Esophagus squamous epithelium (tissue), 5 donors: Measurements from ENCODE around the gene PLCD4. TPM values are rescaled to one million over a fixed set of nuclear protein-coding genes. Genes with fewer than 3 reads are reported as not detected.
A peak's percentile ranks its signal among the peaks of the same experiment; 100 is the strongest.

Experiments
- DNase-seq: peaks from one replicate; lab custom pipeline; 2025; lab: John Stamatoyannopoulos, UW
- H3K27ac ChIP-seq, 4 donors: fragments of 200-600 bp; sonication (generic); one replicate each; pipeline ENCODE4 v1.5.1; 2016 to 2019; ENCODE audit warnings: mild to moderate bottlenecking in 1 of 4
- H3K27me3 ChIP-seq, 4 donors: fragments of 200-600 bp; sonication (generic); 1 replicate in 3 of 4; 2 replicates in 1 of 4; pipeline versions ENCODE4 v1.5.1 to v1.6.0; 2017 to 2021; ENCODE audit warnings: antibody characterized with exemption in 1 of 4
- H3K36me3 ChIP-seq, 3 donors: fragments of 200-600 bp; sonication (generic); one replicate each; pipeline ENCODE4 v1.5.1; 2016 to 2019
- H3K4me1 ChIP-seq, 3 donors: fragments of 200-600 bp; sonication (generic); one replicate each; pipeline ENCODE4 v1.5.1; 2017 to 2019
- H3K4me3 ChIP-seq, 4 donors: fragments of 200-600 bp; sonication (generic); 1 replicate in 3 of 4; 2 replicates in 1 of 4; pipeline ENCODE4 v1.5.1; 2016 to 2019; ENCODE audit warnings: mild to moderate bottlenecking in 2 of 4, moderate library complexity in 1 of 4
- H3K9me3 ChIP-seq, 3 donors: fragments of 200-600 bp; sonication (generic); one replicate each; pipeline ENCODE4 v1.5.1; 2016 to 2019
- POLR2A ChIP-seq, 4 donors: fragments of 450-650 bp; IDR thresholded peaks; one replicate each; pipeline ENCODE4 v1.6.1; 2017; ENCODE audit warnings: antibody characterized with exemption in 4 of 4, mild to moderate bottlenecking in 4 of 4, moderate library complexity in 3 of 4
- WGBS, 2 donors: methylation state at CpG; one replicate each; pipeline ENCODE4 v1.1.5; 2018; 5-methylcytosine and 5-hydroxymethylcytosine counted together
- intact Hi-C: fragments of 100-400 bp; cut with DNase I; formaldehyde crosslinking; loops from one replicate; pipeline ENCODE4 v1.15.0; 2022
- small RNA-seq, 4 donors: library from RNA; depleted of rRNA; stranded (forward); fragments of <200 nt; gene quantifications; one replicate each; pipeline ENCODE3, GENCODE V24; 2016
- total RNA-seq, 4 donors: library from RNA; depleted of rRNA; stranded (reverse); fragments of >200 nt; gene quantifications; one replicate each; pipeline ENCODE4 v1.1.0, GENCODE V29; 2016
- TF ChIP-seq, protein P1 (sequence below), 6 experiments: fragments of 450-650 bp in 4 of 6; fragments of 200-600 bp in 2 of 6; sonication (generic) in 2 of 6; IDR thresholded peaks; one replicate each; pipeline ENCODE4 v1.5.1; 2016 to 2019; ENCODE audit warnings: antibody characterized with exemption in 6 of 6, mild to moderate bottlenecking in 4 of 6, moderate library complexity in 4 of 6
- donor health status: DM: yes; HTN: yes; CAD: no.

Gene PLCD4
- total RNA-seq, 4 donors from 2014 or later: 2.7 to 7.1 (median 4.0) TPM

DNA sequence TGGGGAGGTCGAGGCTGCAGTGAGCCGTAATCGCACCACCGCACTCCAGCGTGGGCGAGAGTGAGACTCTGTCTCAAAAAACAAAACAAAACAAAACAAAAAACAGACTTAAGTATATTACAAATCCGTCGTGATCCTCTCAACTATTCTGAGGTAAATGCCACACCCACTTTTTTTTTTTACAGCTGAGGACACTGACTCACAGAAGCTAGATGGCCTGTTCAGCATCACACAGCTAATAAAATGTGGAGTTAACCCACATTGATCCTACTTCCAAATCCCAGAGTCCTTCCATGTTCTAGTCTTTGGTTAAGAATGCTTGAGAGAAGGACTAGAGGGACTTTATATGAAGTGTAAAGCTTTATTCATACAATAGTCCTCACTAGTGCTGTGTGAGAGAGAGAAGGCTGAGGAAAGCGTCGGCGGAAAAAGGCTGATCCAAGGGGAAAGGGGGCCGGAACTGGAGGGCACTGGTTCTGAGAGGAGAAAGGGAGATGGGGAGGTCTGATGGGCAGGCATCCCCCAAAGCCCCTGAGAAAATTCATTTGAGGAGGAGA, 63.5 kb downstream of the PLCD4 start:
- peak overlapping the region; percentile 56 to 92 (median 84) for H3K4me3 ChIP-seq
- peaks cover 10 to 43% (median 13%) of the 10 kb centered on the region in 3 donors for H3K36me3 ChIP-seq
- no peaks in the 10 kb centered on the region for H3K27me3 ChIP-seq
- H3K4me1 ChIP-seq: peaks cover 5 to 33% (median 15%) of the 10 kb centered on the region in 3 donors
- TF ChIP-seq POLR2A (IDR thresholded peaks at IDR 0.05): no peak
- TF ChIP-seq, protein P1, sequence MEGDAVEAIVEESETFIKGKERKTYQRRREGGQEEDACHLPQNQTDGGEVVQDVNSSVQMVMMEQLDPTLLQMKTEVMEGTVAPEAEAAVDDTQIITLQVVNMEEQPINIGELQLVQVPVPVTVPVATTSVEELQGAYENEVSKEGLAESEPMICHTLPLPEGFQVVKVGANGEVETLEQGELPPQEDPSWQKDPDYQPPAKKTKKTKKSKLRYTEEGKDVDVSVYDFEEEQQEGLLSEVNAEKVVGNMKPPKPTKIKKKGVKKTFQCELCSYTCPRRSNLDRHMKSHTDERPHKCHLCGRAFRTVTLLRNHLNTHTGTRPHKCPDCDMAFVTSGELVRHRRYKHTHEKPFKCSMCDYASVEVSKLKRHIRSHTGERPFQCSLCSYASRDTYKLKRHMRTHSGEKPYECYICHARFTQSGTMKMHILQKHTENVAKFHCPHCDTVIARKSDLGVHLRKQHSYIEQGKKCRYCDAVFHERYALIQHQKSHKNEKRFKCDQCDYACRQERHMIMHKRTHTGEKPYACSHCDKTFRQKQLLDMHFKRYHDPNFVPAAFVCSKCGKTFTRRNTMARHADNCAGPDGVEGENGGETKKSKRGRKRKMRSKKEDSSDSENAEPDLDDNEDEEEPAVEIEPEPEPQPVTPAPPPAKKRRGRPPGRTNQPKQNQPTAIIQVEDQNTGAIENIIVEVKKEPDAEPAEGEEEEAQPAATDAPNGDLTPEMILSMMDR (IDR thresholded peaks at IDR 0.05): no peak
- no peaks in the 10 kb centered on the region for H3K9me3 ChIP-seq
- intact Hi-C loops: no loop called here
- DNase-seq: no peak
- H3K27ac ChIP-seq: peak overlapping the region; percentile 73 to 86 (median 84)
- 29 to 32% methylated on average over 12 of the region's 12 CpGs for WGBS, 2 donors

DNA sequence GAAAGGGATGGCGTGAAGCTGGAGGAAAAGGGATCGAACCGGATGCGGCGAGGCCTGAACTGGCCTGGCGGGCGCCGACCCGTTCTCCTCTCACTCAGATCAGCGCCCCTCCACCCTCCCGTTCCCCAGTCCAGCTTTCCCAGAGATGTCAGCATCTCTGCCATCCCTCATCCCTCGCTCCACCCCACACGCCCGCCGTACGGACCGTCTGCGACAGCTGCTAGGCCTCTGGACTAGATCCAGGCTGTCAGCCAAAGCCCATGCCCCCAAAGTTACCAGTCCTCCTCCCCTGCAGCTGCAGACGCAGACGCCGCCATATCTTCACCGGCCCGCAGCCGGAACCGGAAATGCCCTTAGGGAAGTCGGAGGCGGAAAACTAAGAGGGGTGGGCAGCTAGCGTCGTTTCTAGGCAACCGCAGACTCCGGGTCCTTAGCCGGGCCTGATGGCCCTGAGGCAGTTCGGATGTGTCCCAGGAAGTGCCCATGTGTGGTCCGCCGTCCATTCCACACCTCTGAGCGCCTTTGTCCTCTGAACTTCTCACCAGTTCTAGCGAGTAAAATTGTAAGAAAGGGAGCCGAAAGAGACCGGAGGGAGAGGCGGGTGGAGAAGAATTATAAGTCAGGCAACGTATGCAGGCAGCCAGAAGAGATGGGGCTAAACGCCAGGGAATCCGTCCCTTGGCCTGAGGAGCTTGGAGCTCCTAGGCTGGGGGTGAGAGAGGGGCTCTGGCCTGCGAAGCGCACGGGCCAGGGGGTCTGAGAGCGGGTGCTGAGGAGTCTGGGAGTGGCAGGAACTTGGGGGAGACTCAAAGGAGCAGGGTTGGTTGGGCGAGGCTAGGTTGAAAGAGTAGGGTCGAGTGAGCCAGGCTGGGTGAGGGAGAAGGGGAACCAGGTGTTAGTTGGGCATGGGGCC, 64.2 kb downstream of the PLCD4 start, which contains the start of the genes RNF25 and STK36:
Gene RNF25 (minus strand): TSS at position 349 of the 913 bp plus-strand sequence. CDS start 32 bp downstream, at position 317.
Gene STK36 (plus strand): TSS at position 433 of the 913 bp plus-strand sequence. CDS start 744 bp downstream, outside the sequence.
- Histone ChIP-seq H3K27ac (peak within 1 kb of the TSS; percentile 73 to 86 (median 84)), H3K36me3 (peaks cover 7 to 43% (median 10%) of the 10 kb centered on the region in 3 donors)
- intact Hi-C loops: no loop called here

DNA sequence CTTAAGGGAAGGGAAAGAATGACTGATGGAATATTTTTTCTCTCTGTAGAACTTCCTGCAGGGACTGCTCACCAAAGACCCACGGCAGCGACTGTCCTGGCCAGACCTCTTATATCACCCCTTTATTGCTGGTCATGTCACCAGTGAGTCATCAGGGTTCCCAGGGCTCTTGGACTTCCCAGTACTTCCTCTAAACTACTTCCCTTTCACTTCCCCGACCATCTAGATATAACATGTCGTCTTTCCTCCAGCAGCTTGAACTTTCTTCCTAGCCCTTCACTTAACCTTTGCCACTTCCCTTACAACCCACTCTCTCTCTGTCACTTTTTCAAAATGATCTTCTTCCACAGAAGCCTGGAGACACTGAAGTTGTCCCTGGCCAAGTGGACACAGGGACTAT, 71.4 kb downstream of the PLCD4 start:
- intact Hi-C loops: no loop called here
- WGBS, 2 donors: 53 to 69% methylated on average over 4 of the region's 4 CpGs
- Histone ChIP-seq H3K36me3 (peaks cover 0 to 82% (median 0%) of the 10 kb centered on the region in 3 donors), H3K27me3 (no peaks in the 10 kb centered on the region), H3K9me3 (no peaks in the 10 kb centered on the region), H3K27ac (no peak overlapping the region), H3K4me1 (no peaks in the 10 kb centered on the region), H3K4me3 (no peak overlapping the region)
- no peak for TF ChIP-seq POLR2A (IDR thresholded peaks at IDR 0.05)
- TF ChIP-seq, protein P1 (IDR thresholded peaks at IDR 0.05): no peak
- no peak for DNase-seq

More for the DNA sequence above, 64.2 kb downstream of the PLCD4 start, which contains the start of the genes RNF25 and STK36:
- peak; percentile 25 for DNase-seq
- Histone ChIP-seq H3K27me3 (no peaks in the 10 kb centered on the region), H3K4me1 (peaks cover 5 to 33% (median 15%) of the 10 kb centered on the region in 3 donors), H3K9me3 (no peaks in the 10 kb centered on the region), H3K4me3 (peak within 1 kb of the TSS; percentile 56 to 92 (median 84))
- WGBS, 2 donors: 0 to 1% methylated on average over 26 to 46 of the region's 49 CpGs
- TF ChIP-seq POLR2A (IDR thresholded peaks at IDR 0.05): peak in 2 of 4 donors; percentile 57 to 61
- TF ChIP-seq, protein P1 (IDR thresholded peaks at IDR 0.05): peak in 1 of 6 experiments; percentile 4

DNA sequence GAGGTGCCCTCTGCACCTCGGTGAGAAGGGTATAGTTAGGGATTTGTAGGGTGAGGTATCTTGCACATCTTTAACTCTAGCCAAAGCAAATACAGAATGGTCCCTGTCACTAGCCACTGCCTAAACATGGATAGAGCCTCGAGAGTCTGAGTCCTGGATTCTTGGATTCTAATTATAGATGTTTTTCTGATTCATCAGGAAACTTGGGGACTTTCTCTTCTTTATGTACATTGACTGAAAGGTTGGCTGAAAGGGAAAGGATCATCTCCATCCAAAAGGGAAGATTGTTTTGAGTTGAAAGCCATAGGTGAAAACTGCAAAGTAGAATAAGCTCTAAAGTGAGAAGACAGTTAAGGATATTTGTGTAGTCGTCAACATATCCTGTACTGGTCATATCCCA, 72.4 kb downstream of the PLCD4 start:
- peaks cover 0 to 83% (median 5%) of the 10 kb centered on the region in 3 donors for H3K36me3 ChIP-seq
- intact Hi-C loops: no loop called here
- no peaks in the 10 kb centered on the region for H3K27me3 ChIP-seq
- no peak for DNase-seq
- no peak overlapping the region for H3K27ac ChIP-seq
- H3K9me3 ChIP-seq: no peaks in the 10 kb centered on the region
- TF ChIP-seq POLR2A (IDR thresholded peaks at IDR 0.05): no peak
- TF ChIP-seq, protein P1 (IDR thresholded peaks at IDR 0.05): no peak
- 77 to 79% methylated on average over 2 to 3 of the region's 3 CpGs for WGBS, 2 donors
- H3K4me3 ChIP-seq: no peak overlapping the region
- no peaks in the 10 kb centered on the region for H3K4me1 ChIP-seq

Small RNA genes lying within 50 kb of the gene (small RNA-seq; reads per million reads assigned to genes)
- 0 reads per million in 4 donors for gene RNU6-136P

Other genes starting within 250 kb of the PLCD4 start
- gene SLC11A1, start 225.6 kb upstream of the PLCD4 start, total RNA-seq: 10 to 100 TPM in 1 of 4 donors, 1 to 10 TPM in 3; 1.7 to 10.6 (median 8.7) TPM
- 10 to 100 TPM; 47.3 to 87.4 (median 58.0) TPM for gene CTDSP1, start 208.0 kb upstream of the PLCD4 start, total RNA-seq
- not detected for gene VIL1, start 188.8 kb upstream of the PLCD4 start, total RNA-seq
- gene USP37, start 39.5 kb upstream of the PLCD4 start, total RNA-seq: 10 to 100 TPM in 1 of 4 donors, 1 to 10 TPM in 3; 6.0 to 10.9 (median 7.8) TPM
- gene CNOT9, start 39.1 kb upstream of the PLCD4 start, total RNA-seq: 10 to 100 TPM; 30.4 to 58.3 (median 40.0) TPM
- 10 to 100 TPM; 10.8 to 23.1 (median 20.0) TPM for gene ZNF142, start 51.7 kb downstream of the PLCD4 start, total RNA-seq
- 10 to 100 TPM; 29.9 to 34.0 (median 30.6) TPM for gene BCS1L, start 51.8 kb downstream of the PLCD4 start, total RNA-seq
- gene RNF25, start 64.1 kb downstream of the PLCD4 start, total RNA-seq: 10 to 100 TPM in 3 of 4 donors, 1 to 10 TPM in 1; 9.6 to 17.4 (median 15.7) TPM
- 10 to 100 TPM in 2 of 4 donors, 1 to 10 TPM in 2; 5.8 to 27.8 (median 10.4) TPM for gene STK36, start 64.2 kb downstream of the PLCD4 start, total RNA-seq
- 10 to 100 TPM; 12.8 to 17.5 (median 15.6) TPM for gene TTLL4, start 102.9 kb downstream of the PLCD4 start, total RNA-seq
- gene CYP27A1, start 174.2 kb downstream of the PLCD4 start, total RNA-seq: 10 to 100 TPM in 1 of 4 donors, 1 to 10 TPM in 3; 1.7 to 11.2 (median 6.4) TPM
- not detected for gene PRKAG3, start 223.9 kb downstream of the PLCD4 start, total RNA-seq